Ishikawa (cell line): Measurements from ENCODE around the gene CTNNA1.

ENCODE experiments used
- CEBPB ChIP-seq: IDR thresholded peaks from 2 replicates; pipeline ENCODE4 v1.6.1; 2012
- CREB1 ChIP-seq: IDR thresholded peaks from 2 replicates; pipeline ENCODE4 v1.6.1; 2012; ENCODE audit warnings: low read depth
- EGR1 ChIP-seq: IDR thresholded peaks from 2 replicates; pipeline ENCODE4 v1.6.1; 2012
- EP300 ChIP-seq: IDR thresholded peaks from 2 replicates; pipeline ENCODE4 v1.6.1; 2012; ENCODE audit warnings: borderline replicate concordance
- FOXM1 ChIP-seq: IDR thresholded peaks from 2 replicates; pipeline ENCODE4 v1.6.1; 2012; ENCODE audit warnings: low read depth, borderline replicate concordance
- NFIC ChIP-seq: IDR thresholded peaks from 2 replicates; pipeline ENCODE4 v1.6.1; 2012
- RAD21 ChIP-seq: IDR thresholded peaks from 2 replicates; pipeline ENCODE4 v1.6.1; 2012; ENCODE audit warnings: low read depth
- TAF1 ChIP-seq: IDR thresholded peaks from 2 replicates; pipeline ENCODE4 v1.6.1; 2012; ENCODE audit warnings: low read depth, mild to moderate bottlenecking
- TCF12 ChIP-seq: IDR thresholded peaks from 2 replicates; pipeline ENCODE4 v1.6.1; 2012; ENCODE audit warnings: low read depth
- TEAD4 ChIP-seq: IDR thresholded peaks from 2 replicates; pipeline ENCODE4 v1.6.1; 2012
- YY1 ChIP-seq: IDR thresholded peaks from 2 replicates; pipeline ENCODE4 v1.6.1; 2012; ENCODE audit warnings: low read depth
- ZBTB7A ChIP-seq: IDR thresholded peaks from 2 replicates; pipeline ENCODE4 v1.6.1; 2012; ENCODE audit warnings: low read depth
- TF ChIP-seq, protein P1 (sequence below): IDR thresholded peaks from 2 replicates; pipeline ENCODE4 v1.6.1; 2012; ENCODE audit warnings: low read depth, mild to moderate bottlenecking
- TF ChIP-seq, protein P2 (sequence below): IDR thresholded peaks from 2 replicates; pipeline ENCODE4 v1.6.1; 2012
- TF ChIP-seq, protein P3 (sequence below): IDR thresholded peaks from 2 replicates; pipeline ENCODE4 v1.6.1; 2012

Gene CTNNA1

DNA sequence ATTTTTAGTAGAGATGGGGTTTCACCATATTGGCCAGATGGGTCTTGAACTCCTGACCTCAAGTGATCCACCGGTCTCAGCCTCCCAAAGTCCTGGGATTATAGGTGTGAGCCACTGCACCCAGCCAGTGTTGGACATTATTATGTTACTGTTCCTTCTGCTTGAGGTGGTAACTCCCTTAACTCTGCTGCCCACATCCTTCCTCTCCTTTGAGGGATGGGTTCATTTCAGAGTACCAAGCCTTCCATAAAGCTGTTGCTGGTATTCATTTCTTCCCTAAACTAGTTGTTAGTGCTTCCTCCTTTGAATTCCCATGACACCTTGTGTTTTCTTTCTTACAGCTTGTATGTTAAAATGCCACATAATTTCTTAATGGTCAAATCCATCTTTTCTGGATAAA is 54.0 kb downstream of the CTNNA1 start:
- no peak for TF ChIP-seq TEAD4

DNA sequence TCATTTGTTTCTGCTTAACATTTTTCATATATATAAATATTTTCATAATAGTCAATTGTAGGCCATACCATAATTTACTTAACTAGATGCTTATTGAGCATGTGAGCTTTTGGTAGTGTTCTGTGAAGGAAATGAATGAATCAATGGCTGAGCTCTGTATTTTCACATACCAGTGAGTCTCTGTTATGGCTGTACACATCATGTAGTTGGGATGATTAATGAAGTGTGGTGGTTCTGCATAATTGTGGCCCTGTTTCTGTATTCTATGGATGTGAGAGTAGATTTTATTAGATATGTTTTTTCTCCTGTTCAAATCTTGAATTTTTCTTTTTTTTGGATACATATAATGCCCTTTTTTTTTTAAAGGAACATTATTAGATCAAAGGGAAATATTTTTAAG is 56.2 kb downstream of the CTNNA1 start:
- TF ChIP-seq TCF12 (no peak), TEAD4 (no peak), NFIC (no peak), RAD21 (no peak), CEBPB (no peak), TAF1 (no peak), YY1 (no peak), CREB1 (no peak), ZBTB7A (no peak), EGR1 (no peak), FOXM1 (no peak), EP300 (no peak)
- TF ChIP-seq, protein P1, sequence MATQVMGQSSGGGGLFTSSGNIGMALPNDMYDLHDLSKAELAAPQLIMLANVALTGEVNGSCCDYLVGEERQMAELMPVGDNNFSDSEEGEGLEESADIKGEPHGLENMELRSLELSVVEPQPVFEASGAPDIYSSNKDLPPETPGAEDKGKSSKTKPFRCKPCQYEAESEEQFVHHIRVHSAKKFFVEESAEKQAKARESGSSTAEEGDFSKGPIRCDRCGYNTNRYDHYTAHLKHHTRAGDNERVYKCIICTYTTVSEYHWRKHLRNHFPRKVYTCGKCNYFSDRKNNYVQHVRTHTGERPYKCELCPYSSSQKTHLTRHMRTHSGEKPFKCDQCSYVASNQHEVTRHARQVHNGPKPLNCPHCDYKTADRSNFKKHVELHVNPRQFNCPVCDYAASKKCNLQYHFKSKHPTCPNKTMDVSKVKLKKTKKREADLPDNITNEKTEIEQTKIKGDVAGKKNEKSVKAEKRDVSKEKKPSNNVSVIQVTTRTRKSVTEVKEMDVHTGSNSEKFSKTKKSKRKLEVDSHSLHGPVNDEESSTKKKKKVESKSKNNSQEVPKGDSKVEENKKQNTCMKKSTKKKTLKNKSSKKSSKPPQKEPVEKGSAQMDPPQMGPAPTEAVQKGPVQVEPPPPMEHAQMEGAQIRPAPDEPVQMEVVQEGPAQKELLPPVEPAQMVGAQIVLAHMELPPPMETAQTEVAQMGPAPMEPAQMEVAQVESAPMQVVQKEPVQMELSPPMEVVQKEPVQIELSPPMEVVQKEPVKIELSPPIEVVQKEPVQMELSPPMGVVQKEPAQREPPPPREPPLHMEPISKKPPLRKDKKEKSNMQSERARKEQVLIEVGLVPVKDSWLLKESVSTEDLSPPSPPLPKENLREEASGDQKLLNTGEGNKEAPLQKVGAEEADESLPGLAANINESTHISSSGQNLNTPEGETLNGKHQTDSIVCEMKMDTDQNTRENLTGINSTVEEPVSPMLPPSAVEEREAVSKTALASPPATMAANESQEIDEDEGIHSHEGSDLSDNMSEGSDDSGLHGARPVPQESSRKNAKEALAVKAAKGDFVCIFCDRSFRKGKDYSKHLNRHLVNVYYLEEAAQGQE, result no peak
- TF ChIP-seq, protein P2, sequence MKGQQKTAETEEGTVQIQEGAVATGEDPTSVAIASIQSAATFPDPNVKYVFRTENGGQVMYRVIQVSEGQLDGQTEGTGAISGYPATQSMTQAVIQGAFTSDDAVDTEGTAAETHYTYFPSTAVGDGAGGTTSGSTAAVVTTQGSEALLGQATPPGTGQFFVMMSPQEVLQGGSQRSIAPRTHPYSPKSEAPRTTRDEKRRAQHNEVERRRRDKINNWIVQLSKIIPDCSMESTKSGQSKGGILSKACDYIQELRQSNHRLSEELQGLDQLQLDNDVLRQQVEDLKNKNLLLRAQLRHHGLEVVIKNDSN, result no peak
- TF ChIP-seq, protein P3, sequence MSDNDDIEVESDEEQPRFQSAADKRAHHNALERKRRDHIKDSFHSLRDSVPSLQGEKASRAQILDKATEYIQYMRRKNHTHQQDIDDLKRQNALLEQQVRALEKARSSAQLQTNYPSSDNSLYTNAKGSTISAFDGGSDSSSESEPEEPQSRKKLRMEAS, result no peak

DNA sequence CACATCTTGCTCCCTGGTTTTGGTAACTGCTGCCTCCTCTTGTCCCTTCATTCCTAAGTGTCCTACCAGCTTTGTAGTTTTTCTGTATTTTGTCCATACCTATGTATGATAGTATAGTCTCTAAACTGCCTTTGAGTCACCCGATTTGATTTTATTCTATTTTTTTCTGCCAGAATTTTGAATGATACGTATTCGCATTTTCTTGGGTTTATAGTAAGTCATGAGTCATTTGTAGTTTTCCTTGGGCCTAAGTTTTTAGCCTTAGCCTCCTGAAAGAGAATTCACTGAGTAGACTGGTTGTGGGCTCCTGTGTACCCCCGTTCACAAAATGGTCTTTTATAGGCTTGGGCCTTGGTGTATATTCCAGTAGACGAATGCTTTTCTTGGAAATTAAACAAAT is 62.3 kb downstream of the CTNNA1 start:
- TF ChIP-seq, protein P3, result no peak
- TF ChIP-seq NFIC (no peak), ZBTB7A (no peak), CEBPB (no peak), FOXM1 (no peak), TEAD4 (no peak), CREB1 (no peak), RAD21 (no peak), YY1 (no peak), EGR1 (no peak), TAF1 (no peak), TCF12 (no peak), EP300 (no peak)
- TF ChIP-seq, protein P2, result no peak
- TF ChIP-seq, protein P1, result no peak

DNA sequence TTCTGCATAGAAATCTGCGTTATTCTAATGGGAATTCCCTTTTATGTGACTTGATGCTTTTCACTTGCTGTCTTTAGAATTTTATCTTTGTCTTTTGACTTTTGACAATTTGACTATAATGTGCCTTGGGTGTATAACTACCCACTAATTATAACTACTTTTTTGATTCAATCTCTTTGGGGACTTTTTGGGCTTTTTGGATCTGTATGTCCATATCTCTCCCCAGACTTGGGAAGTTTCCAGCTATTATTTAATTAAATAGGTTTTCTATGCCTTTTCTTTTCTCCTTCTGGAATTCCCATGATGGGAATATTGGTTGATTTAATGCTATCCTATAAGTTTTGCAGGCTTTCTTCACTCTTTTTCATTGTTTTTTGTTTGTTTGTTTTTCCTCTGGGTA is 64.0 kb downstream of the CTNNA1 start:
- TF ChIP-seq NFIC (no peak), ZBTB7A (no peak), RAD21 (no peak), TEAD4 (no peak), EGR1 (no peak), CEBPB (no peak), TAF1 (no peak), EP300 (no peak), CREB1 (no peak), YY1 (no peak), TCF12 (no peak), FOXM1 (no peak)
- TF ChIP-seq, protein P2, result no peak
- TF ChIP-seq, protein P3, result no peak
- TF ChIP-seq, protein P1, result no peak
